ENCODE data around the gene CFAP57.
A peak's percentile ranks its signal among the peaks of the same experiment; 100 is the strongest.

- TF ChIP-seq CTCF (IDR thresholded peaks at IDR 0.05) (peak; percentile 80 to 88), EP300 (IDR thresholded peaks at IDR 0.05) (no peak)
These were observed 55.1 kb downstream of the CFAP57 start for GRCh38 chr1:43227143-43227764.

Measured in suprapubic skin (tissue), 3 donors.